Mesenteric fat pad (tissue), 1 donor: ENCODE results near the gene KHDRBS1. TPM values are rescaled to one million over a fixed set of nuclear protein-coding genes. Genes with fewer than 3 reads are reported as not detected.
"Not testable (repeated sequence)": the region's sequence is repeated elsewhere in the genome, so short reads cannot be mapped to it uniquely, and the experiment has no call there.

Source experiments
- DNase-seq: peaks from one replicate; pipeline ENCODE4 v3.0.0-alpha.2; 2020; ENCODE audit warnings: low spot score
- total RNA-seq: library from RNA; stranded (reverse); fragmentation: NEBNext Ultra II Directional; extraction: Animal tissue kit (Norgen Biotek cat#: 25700); gene quantifications from one replicate; pipeline ENCODE4 v1.2.1, GENCODE V29; 2021
- donor health status: DM: yes; HTN: yes; CAD: no.

KHDRBS1 gene
- total RNA-seq, 1 donor from 2014 or later = 80.1 TPM

- no peak for DNase-seq
Observed at GRCh38 chr1:32012709-32013385, 821 bp upstream of the KHDRBS1 start.

- no peak for DNase-seq
Observed at GRCh38 chr1:32014199-32014947, 705 bp downstream of the KHDRBS1 start.

GRCh38 chr1:32014948-32015273, 1.2 kb downstream of the KHDRBS1 start:
- DNase-seq = no peak

GRCh38 chr1:32020339-32020738, 6.7 kb downstream of the KHDRBS1 start:
- DNase-seq = no peak

- DNase-seq = not testable (repeated sequence)
Observed at GRCh38 chr1:32021574-32022018, 7.9 kb downstream of the KHDRBS1 start.

- DNase-seq = no peak
Observed at GRCh38 chr1:32023351-32023750, 9.7 kb downstream of the KHDRBS1 start.

GRCh38 chr1:32025515-32025914, 11.8 kb downstream of the KHDRBS1 start:
- no peak for DNase-seq

GRCh38 chr1:32028746-32029145, 15.1 kb downstream of the KHDRBS1 start:
- no peak for DNase-seq

- no peak for DNase-seq
Observed at GRCh38 chr1:32031578-32032274, 18.1 kb downstream of the KHDRBS1 start.

GRCh38 chr1:32032275-32032615, 18.6 kb downstream of the KHDRBS1 start:
- DNase-seq = no peak

- no peak for DNase-seq
Observed at GRCh38 chr1:32035119-32035518, 21.5 kb downstream of the KHDRBS1 start.

GRCh38 chr1:32040711-32041110, 27.0 kb downstream of the KHDRBS1 start:
- no peak for DNase-seq

- DNase-seq = no peak
Observed at GRCh38 chr1:32042330-32042729, 28.7 kb downstream of the KHDRBS1 start.

- no peak for DNase-seq
Observed at GRCh38 chr1:32044234-32044633, 30.6 kb downstream of the KHDRBS1 start.

- no peak for DNase-seq
Observed at GRCh38 chr1:32045772-32046171, 32.1 kb downstream of the KHDRBS1 start.

- no peak for DNase-seq
Observed at GRCh38 chr1:32047701-32048100, 34.0 kb downstream of the KHDRBS1 start.

GRCh38 chr1:32048440-32048839, 34.8 kb downstream of the KHDRBS1 start:
- DNase-seq = no peak

GRCh38 chr1:32051706-32052105, 38.0 kb downstream of the KHDRBS1 start:
- no peak for DNase-seq

GRCh38 chr1:32052887-32053286, 39.2 kb downstream of the KHDRBS1 start:
- no peak for DNase-seq

- DNase-seq = no peak
Observed at GRCh38 chr1:32055416-32055815, 41.7 kb downstream of the KHDRBS1 start.

- DNase-seq = no peak
Observed at GRCh38 chr1:32056598-32056997, 42.9 kb downstream of the KHDRBS1 start.

GRCh38 chr1:32060914-32061313, 47.2 kb downstream of the KHDRBS1 start:
- no peak for DNase-seq

GRCh38 chr1:32062867-32063230, 49.2 kb downstream of the KHDRBS1 start:
- DNase-seq = no peak
